GM21717 (cell line): ENCODE results near the gene PRUNE1.

ENCODE experiments used
- ATAC-seq: cut with Tn5 transposase; IDR thresholded peaks from one replicate; pipeline ENCODE4 v1.9.1; 2021; ENCODE audit warnings: mild to moderate bottlenecking, moderate library complexity; ENCODE audit not compliant: unreplicated experiment

PRUNE1 gene

GRCh38 chr1:151008244-151009205 lies at the start of gene PRUNE1:
Gene PRUNE1, plus strand, starts transcription at chr1:151008449. Its CDS starts 184 bp downstream, at chr1:151008633.
- ATAC-seq: peak; percentile 72

GRCh38 chr1:150960646-150961045 lies 47.6 kb upstream of the PRUNE1 start:
- ATAC-seq: no peak

GRCh38 chr1:150961756-150962155 lies 46.5 kb upstream of the PRUNE1 start:
- ATAC-seq: no peak

- ATAC-seq: no peak
These were observed 44.7 kb upstream of the PRUNE1 start for GRCh38 chr1:150963321-150964163.

GRCh38 chr1:150964164-150964489 lies 44.1 kb upstream of the PRUNE1 start:
- no peak for ATAC-seq

GRCh38 chr1:150965605-150966004 lies 42.6 kb upstream of the PRUNE1 start:
- ATAC-seq: no peak

- ATAC-seq: no peak
These were observed 42.2 kb upstream of the PRUNE1 start for GRCh38 chr1:150966011-150966410.

- ATAC-seq: no peak
These were observed 40.3 kb upstream of the PRUNE1 start for GRCh38 chr1:150967936-150968335.

- ATAC-seq: no peak
These were observed 39.8 kb upstream of the PRUNE1 start for GRCh38 chr1:150968491-150968890.

GRCh38 chr1:150969626-150970025 lies 38.6 kb upstream of the PRUNE1 start:
- ATAC-seq: no peak

- ATAC-seq: no peak
These were observed 37.3 kb upstream of the PRUNE1 start for GRCh38 chr1:150970808-150971582.

- ATAC-seq: no peak
These were observed 36.4 kb upstream of the PRUNE1 start for GRCh38 chr1:150971583-150972416.

GRCh38 chr1:150972417-150972940 lies 35.8 kb upstream of the PRUNE1 start:
- ATAC-seq: no peak

- ATAC-seq: peak; percentile 3
These were observed 34.9 kb upstream of the PRUNE1 start for GRCh38 chr1:150973258-150973835.

- peak; percentile 32 for ATAC-seq
These were observed 34.2 kb upstream of the PRUNE1 start for GRCh38 chr1:150973836-150974579.

GRCh38 chr1:150974580-150975478 lies 33.4 kb upstream of the PRUNE1 start, which contains the start of gene CERS2:
Gene CERS2, minus strand, starts transcription at chr1:150974835. Its CDS starts 5,745 bp downstream, at chr1:150969090.
- peak; percentile 73 for ATAC-seq

GRCh38 chr1:150976401-150976821 lies 31.8 kb upstream of the PRUNE1 start:
- no peak for ATAC-seq
